ENCODE measurements around the gene FOXL1.

Gene FOXL1

DNA sequence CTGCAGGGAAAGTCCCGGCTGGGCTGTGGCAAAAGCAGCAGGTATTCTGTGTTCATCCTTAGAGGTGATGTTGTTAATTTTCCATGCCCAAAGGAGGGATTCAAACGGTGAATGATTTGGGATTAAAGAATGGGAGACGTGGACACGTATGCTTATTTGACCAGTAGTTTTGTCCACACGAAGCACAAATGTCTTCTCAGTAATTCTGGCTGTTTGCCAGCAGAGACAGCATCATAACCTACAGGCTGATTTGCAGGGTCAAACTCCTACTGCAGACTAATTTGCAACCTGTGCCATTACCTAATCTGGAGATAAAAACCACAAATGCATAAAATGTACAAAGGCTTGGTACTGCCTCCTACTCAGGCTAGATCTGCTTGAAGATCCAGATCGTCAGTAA lies 37.5 kb upstream of the FOXL1 start:
- no peak for DNase-seq (ENCODE audit: low read depth)
- in situ Hi-C loops (cut with HindIII; ENCODE audit: low sequenced_read_pairs) = no loop called here
- no peak overlapping the region for H3K4me3 ChIP-seq (ENCODE audit: low read depth, low read length)
- TF ChIP-seq, protein P1, sequence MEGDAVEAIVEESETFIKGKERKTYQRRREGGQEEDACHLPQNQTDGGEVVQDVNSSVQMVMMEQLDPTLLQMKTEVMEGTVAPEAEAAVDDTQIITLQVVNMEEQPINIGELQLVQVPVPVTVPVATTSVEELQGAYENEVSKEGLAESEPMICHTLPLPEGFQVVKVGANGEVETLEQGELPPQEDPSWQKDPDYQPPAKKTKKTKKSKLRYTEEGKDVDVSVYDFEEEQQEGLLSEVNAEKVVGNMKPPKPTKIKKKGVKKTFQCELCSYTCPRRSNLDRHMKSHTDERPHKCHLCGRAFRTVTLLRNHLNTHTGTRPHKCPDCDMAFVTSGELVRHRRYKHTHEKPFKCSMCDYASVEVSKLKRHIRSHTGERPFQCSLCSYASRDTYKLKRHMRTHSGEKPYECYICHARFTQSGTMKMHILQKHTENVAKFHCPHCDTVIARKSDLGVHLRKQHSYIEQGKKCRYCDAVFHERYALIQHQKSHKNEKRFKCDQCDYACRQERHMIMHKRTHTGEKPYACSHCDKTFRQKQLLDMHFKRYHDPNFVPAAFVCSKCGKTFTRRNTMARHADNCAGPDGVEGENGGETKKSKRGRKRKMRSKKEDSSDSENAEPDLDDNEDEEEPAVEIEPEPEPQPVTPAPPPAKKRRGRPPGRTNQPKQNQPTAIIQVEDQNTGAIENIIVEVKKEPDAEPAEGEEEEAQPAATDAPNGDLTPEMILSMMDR (IDR thresholded peaks at IDR 0.05; ENCODE audit: low read depth, low read length, missing control alignments) = no peak

DNA sequence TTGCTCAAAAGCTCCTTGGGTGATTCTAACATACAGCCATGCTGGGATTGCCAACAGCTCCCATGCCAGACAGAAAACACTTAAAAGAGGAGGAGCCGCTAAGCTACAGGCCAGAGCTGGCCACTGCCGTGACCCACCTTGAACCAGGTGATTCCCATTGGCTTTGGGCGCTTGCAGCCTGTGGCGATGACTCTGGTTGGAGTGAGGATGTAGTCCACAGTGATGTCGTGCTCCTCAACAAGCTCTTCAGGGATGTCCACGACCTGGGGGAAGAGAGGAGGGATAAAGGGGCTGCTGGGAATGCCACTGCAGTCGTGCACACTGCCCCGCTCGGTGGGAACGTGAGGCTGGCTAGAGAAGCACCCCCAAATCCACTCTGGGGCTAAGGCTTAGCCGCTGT lies 36.8 kb upstream of the FOXL1 start:
- in situ Hi-C loops (cut with HindIII; ENCODE audit: low sequenced_read_pairs) = no loop called here
- H3K4me3 ChIP-seq (ENCODE audit: low read depth, low read length) = no peak overlapping the region
- DNase-seq (ENCODE audit: low read depth) = no peak
- TF ChIP-seq, protein P1 (IDR thresholded peaks at IDR 0.05; ENCODE audit: low read depth, low read length, missing control alignments) = no peak

DNA sequence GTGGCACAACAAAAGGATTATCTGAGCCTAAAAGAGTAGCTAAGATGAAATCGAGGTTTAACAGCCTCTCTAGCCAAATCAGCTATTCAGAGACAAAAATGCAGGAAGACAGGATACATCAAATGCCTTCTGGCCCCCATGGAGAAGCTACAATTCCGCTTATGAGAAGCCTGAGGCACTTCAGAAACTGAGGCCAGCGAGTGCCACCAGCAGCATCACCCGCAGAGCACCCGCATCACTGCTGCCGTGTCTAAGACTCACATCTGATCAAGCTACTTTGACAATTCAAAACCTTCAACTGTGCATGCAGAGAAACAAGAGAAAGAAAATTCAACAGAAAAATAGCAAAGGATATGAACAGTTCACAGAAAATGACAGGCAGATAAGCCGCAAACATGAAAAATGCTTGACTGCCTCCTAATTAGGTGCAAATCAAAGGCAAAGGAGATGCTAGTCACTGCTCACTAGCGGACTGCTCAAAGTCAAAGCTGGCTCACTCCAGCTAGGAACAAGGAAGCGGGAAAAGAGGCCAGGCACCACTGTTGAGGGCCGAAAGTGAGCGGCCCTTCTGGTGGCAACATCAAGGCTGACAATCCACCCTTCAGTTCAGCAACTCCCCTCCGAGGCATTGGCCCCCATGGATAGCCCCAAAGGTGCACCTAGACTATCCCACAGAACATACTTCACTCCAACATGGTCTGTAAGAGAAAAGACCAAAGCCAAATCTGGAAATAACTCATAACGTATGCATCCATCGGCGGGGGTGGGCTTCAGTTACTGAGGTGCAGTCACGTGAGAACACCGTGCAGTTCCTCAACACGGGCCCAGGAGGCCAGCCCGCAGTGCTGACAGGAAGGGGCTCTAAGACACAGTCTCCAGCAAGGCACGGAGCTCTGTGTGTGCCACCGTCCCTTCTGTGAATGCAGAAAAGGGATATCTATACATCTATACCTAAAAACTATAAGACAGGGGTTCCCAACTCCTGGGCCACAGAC lies 35.3 kb upstream of the FOXL1 start:
- TF ChIP-seq, protein P1 (IDR thresholded peaks at IDR 0.05; ENCODE audit: low read depth, low read length, missing control alignments) = no peak
- in situ Hi-C loops (cut with HindIII; ENCODE audit: low sequenced_read_pairs) = no loop called here
- no peak overlapping the region for H3K4me3 ChIP-seq (ENCODE audit: low read depth, low read length)
- no peak for DNase-seq (ENCODE audit: low read depth)

DNA sequence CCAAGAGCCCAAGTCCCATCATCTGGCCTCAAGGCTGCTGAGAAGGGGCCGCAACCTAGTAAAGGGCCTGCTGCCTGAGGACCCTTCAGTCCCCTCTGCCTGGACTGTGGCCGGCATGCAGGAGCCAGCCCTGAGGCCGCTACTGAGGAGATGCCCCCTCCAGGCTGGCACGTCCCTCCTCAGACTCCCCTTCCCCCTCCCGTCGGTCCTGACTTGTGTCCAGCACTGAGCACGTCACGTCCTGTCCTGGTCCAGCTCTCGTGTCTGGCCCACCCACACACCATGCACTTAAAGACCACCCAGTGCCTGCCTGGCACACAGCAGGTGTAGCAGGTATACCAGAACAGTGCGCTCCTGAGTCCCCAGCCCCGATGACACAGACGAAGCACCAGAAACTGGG lies 32.9 kb upstream of the FOXL1 start:
- TF ChIP-seq, protein P1 (IDR thresholded peaks at IDR 0.05; ENCODE audit: low read depth, low read length, missing control alignments) = no peak
- no peak overlapping the region for H3K4me3 ChIP-seq (ENCODE audit: low read depth, low read length)
- in situ Hi-C loops (cut with HindIII; ENCODE audit: low sequenced_read_pairs) = no loop called here
- DNase-seq (ENCODE audit: low read depth) = no peak

DNA sequence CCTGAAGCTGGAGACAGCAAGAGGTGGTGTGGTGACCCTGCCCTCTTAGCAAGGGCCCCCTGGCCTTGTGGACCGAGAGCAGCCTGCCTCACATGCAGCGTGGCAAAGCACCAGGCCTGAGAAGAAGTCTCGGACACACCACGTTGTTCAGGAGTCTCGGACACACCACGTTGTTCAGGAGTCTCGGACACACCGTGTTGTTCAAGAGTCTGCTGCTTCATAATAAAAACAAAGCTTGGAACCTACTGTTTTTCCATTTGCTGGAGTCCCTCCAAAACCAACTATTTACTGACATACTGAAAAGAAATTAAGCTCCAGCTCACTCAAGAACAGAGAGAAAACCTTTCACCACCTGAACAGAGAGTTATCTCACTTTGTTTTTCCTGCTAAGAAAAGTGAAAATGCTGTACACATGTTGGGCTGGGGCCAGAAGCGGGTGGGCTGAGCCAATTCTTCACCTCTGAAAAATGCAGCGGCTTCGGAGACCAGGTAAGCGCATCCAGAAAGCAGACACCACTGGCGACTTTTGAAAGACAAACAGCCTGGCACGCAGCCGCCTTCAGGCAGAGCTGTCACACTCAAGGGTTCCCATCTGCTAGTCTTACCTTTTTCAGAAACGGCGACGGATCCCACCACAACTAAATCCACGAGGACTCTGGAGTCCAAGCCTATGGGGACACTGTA lies 32.3 kb upstream of the FOXL1 start:
- DNase-seq (ENCODE audit: low read depth) = no peak
- TF ChIP-seq, protein P1 (IDR thresholded peaks at IDR 0.05; ENCODE audit: low read depth, low read length, missing control alignments) = no peak
- no peak overlapping the region for H3K4me3 ChIP-seq (ENCODE audit: low read depth, low read length)
- in situ Hi-C loops (cut with HindIII; ENCODE audit: low sequenced_read_pairs) = no loop called here

DNA sequence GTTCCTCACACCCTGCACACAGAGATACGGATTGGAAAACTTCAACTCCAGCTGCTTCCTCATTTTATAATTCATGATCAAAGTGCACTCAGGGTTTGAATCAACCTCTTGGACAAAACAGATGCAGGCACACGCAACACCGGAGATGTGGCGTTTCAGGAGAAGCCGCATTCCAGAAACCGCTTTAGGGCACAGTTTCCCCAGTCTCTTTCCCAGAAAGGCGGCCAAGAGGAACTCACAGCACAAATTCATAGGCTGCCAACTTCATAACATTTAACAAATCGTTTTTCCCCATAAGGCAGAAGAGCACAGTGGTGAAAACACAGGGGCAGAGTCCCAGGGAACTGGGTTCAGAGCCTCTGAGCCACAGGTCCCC lies 31.7 kb upstream of the FOXL1 start:
- TF ChIP-seq, protein P1 (IDR thresholded peaks at IDR 0.05; ENCODE audit: low read depth, low read length, missing control alignments) = no peak
- no peak overlapping the region for H3K4me3 ChIP-seq (ENCODE audit: low read depth, low read length)
- in situ Hi-C loops (cut with HindIII; ENCODE audit: low sequenced_read_pairs) = no loop called here
- DNase-seq (ENCODE audit: low read depth) = no peak

Data from astrocyte of the cerebellum (primary cell).